Astrocyte of the spinal cord (primary cell): ENCODE results near the gene CEMIP2.
A peak's percentile ranks its signal among the peaks of the same experiment; 100 is the strongest.

Experiments used
- DNase-seq: peaks from one replicate; pipeline ENCODE4 v3.0.0; 2011; ENCODE audit warnings: low read depth, low spot score
- H3K4me3 ChIP-seq: 2 replicates; pipeline ENCODE4 v1.5.1; 2011; ENCODE audit warnings: low read depth, mild to moderate bottlenecking, low read length, moderate library complexity
- in situ Hi-C: cut with HindIII; loops from 2 replicates; pipeline ENCODE4 v1.10.0; 2017; ENCODE audit warnings: low sequenced_read_pairs
- TF ChIP-seq, protein P1 (sequence below): IDR thresholded peaks from 2 replicates; pipeline ENCODE4 v1.5.1; 2012; ENCODE audit warnings: low read depth, mild to moderate bottlenecking, low read length, inconsistent platforms

CEMIP2 gene

DNA sequence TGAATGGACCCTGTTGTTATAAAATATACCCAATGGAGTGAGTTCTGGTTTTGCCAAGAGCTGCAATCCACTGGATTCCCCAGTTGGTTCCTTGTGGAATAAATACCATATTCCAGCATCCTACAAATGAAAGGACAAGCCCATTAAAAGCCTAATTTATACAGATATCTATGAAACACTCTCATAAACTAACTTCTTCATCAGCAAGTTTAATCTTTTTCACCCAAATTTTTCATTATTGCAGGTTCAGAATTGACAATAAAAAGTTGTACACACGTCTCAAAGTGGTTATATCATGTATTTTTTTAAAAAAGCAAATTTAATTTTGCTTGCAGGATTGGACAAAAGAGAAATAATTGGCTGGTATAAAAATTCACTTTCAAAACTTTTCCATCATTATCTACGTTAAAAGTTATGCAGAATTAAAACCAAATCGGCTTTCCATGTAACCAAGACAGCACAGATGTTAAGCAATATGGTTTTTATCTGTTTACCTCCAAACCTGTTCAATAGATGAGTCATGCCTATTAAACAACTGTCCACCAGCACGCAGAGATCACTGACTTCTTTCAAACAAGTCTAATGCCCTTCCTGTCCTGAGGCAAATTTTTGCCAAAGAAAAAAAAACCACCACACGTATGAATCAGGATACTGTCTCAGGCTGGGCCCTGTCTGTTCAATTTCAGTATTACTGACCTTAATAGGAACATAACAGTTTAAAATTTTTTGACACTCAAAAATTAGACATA lies 42.5 kb downstream of the CEMIP2 start:
- TF ChIP-seq, protein P1, sequence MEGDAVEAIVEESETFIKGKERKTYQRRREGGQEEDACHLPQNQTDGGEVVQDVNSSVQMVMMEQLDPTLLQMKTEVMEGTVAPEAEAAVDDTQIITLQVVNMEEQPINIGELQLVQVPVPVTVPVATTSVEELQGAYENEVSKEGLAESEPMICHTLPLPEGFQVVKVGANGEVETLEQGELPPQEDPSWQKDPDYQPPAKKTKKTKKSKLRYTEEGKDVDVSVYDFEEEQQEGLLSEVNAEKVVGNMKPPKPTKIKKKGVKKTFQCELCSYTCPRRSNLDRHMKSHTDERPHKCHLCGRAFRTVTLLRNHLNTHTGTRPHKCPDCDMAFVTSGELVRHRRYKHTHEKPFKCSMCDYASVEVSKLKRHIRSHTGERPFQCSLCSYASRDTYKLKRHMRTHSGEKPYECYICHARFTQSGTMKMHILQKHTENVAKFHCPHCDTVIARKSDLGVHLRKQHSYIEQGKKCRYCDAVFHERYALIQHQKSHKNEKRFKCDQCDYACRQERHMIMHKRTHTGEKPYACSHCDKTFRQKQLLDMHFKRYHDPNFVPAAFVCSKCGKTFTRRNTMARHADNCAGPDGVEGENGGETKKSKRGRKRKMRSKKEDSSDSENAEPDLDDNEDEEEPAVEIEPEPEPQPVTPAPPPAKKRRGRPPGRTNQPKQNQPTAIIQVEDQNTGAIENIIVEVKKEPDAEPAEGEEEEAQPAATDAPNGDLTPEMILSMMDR: no peak
- in situ Hi-C loops: no loop called here
- H3K4me3 ChIP-seq: no peak overlapping the region
- peak; percentile 68 for DNase-seq

DNA sequence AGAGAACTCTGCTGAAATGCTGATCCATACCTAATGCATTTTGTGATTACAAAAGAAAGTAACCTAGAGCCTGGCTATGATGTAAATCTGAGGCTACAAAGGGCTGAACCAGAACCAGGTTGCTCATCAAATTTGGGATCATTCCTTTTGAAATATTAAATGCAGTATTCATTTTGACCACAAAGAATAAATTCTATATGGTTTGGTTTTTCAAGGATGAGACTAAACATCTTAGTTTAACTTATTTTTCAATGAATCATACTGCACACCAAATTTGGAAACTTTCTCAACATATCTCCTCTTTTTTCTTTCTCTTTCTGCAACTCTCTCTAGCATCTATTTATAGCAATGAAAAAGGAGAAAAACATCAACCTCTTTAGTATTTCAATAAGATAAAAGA lies 46.5 kb downstream of the CEMIP2 start:
- in situ Hi-C loops: no loop called here
- H3K4me3 ChIP-seq: no peak overlapping the region
- TF ChIP-seq, protein P1: no peak
- no peak for DNase-seq

GRCh38 chr9:71719562-71719961 lies 48.8 kb downstream of the CEMIP2 start:
- TF ChIP-seq, protein P1: no peak
- H3K4me3 ChIP-seq: no peak overlapping the region
- peak; percentile 49 for DNase-seq
- in situ Hi-C loops: no loop called here

DNA sequence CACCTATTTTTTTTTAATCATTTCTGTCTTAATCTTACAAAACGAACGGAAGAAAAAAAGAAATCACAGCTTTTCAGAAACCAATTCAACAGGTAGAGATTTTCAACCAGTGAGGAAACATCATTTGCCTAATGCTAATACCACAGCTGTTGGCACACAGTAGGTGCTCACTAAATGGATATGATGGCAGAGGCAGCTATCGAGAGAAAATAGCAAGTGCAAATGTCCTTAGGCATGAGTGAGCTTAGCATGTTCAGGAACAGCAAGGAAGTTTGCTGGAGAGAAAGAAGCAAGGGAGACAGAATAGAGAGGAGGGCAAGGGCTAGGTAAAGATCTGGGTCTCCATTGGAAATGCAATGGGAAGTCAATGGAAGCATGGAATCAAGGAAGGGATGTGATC lies 49.2 kb downstream of the CEMIP2 start:
- H3K4me3 ChIP-seq: no peak overlapping the region
- TF ChIP-seq, protein P1: no peak
- no peak for DNase-seq
- in situ Hi-C loops: no loop called here

GRCh38 chr9:71716138-71716909 lies 52.0 kb downstream of the CEMIP2 start:
- DNase-seq: peak; percentile 15
- in situ Hi-C loops: no loop called here
- no peak overlapping the region for H3K4me3 ChIP-seq
- TF ChIP-seq, protein P1: peak; percentile 49

GRCh38 chr9:71710856-71711255 lies 57.5 kb downstream of the CEMIP2 start:
- DNase-seq: no peak
- TF ChIP-seq, protein P1: no peak
- H3K4me3 ChIP-seq: no peak overlapping the region
- in situ Hi-C loops: no loop called here
